ENCODE data around the gene ZNF19.
A peak's percentile ranks its signal among the peaks of the same experiment; 100 is the strongest.
"Not testable (repeated sequence)": the region's sequence is repeated elsewhere in the genome, so short reads cannot be mapped to it uniquely, and the experiment has no call there.

The ZNF19 gene

DNA sequence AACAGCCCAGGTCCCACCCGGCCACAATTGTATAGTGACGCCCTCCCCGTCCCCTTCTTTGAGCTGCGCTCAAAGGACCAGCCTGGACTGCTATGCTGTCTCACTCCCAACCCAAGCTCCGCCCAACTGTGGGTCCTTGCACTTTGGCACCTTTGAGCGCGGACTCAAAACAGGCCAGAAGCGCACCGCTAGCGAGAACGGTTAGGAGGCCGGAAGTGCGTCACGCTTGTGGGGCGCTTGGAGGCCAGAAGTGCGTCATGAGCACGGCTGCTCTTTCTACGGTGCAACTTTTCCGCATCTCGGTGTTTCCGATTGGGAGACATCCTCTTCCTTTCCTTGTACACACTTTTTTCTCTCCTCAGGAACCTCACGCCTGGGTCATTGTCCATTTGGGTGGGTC, at the start of gene ZNF19:
TSS of gene ZNF19 (minus strand) at position 203 of the 400 bp plus-strand sequence. CDS start 7,210 bp downstream, outside the sequence.
- DNase-seq (ENCODE audit: low spot score): no peak

DNA sequence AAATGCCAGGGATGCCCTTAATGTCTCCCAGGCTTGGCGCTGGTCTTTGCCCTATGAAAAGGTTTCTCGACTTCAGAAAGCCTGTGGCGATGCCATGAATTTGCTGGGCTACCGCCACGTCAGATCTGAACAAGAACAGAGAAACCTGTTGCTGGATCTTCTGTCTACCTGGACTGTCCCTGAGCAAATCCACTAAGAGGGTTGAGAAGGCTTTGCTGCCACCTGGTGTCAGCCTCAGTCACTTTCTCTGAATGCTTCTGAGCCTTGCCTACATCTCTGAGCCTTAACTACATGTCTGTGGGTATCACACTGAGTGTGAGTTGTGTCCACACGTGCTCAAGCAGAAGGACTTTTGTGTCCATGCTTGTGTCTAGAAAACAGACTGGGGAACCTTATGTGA, 48.5 kb upstream of the ZNF19 start:
- peak; percentile 21 for DNase-seq (ENCODE audit: low spot score)

DNA sequence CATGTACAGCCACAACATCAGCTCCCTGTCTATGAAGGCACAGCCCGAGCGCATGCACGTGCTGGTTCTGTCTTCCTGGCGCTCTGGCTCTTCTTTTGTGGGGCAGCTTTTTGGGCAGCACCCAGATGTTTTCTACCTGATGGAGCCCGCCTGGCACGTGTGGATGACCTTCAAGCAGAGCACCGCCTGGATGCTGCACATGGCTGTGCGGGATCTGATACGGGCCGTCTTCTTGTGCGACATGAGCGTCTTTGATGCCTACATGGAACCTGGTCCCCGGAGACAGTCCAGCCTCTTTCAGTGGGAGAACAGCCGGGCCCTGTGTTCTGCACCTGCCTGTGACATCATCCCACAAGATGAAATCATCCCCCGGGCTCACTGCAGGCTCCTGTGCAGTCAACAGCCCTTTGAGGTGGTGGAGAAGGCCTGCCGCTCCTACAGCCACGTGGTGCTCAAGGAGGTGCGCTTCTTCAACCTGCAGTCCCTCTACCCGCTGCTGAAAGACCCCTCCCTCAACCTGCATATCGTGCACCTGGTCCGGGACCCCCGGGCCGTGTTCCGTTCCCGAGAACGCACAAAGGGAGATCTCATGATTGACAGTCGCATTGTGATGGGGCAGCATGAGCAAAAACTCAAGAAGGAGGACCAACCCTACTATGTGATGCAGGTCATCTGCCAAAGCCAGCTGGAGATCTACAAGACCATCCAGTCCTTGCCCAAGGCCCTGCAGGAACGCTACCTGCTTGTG, 47.8 kb upstream of the ZNF19 start:
- no peak for DNase-seq (ENCODE audit: low spot score)

DNA sequence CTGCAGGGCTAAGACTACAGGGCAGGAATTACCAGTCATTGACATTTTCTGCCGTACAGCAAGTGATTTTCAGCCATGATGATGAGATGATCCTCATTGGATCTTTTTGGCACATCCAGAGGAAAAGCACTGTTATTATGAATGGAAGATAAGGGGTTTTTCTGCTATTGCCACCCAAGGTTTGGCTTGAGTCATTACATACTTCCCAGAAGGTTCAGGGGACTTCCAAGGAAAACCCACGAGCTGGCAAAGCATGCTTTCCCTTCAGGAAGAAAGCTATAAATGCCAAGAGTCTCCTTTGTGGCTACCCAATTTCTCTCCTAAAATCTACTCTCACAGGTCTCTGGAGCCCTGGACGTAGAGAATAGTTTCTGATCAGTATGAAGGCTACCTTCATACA, 43.2 kb upstream of the ZNF19 start:
- no peak for DNase-seq (ENCODE audit: low spot score)

DNA sequence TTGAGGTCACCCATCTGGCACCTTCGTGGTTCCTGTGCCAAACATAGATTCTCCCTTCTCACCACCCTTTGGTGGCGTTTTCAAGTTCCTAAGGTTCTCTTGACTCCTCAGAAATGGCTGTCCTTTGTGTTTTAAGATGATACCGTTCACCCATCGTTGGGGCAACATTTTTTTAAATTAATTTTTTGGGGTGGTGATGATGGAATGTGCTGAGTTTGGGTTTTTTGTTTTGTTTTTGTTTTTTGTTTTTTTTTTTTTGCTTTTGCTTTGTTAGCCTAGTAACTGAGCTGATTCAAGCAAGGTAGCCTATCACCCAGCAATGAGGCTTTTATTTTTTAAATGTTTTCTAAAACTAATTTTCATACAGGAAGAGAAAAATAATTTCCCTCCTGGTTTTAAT, 39.7 kb upstream of the ZNF19 start:
- no peak for DNase-seq (ENCODE audit: low spot score)

DNA sequence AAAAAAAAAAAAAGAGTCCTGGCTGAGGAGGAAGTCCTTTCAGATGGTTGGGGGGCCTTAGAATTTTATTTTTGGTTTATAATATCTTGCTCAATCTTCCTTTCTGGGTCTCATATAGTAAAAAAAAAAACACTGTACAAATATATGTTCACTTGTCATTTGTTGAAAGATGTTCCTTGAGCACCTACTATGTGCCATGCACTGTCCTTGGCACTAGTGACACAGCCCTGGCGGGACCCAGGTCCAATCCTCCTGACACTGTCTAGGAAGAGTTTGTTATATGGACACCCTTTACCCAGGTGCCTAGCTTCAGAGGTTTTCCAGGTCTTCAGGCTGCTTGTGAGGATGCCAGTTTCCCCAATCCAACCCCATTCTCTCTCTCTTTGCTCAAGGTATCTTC, 39.1 kb upstream of the ZNF19 start:
- DNase-seq (ENCODE audit: low spot score): no peak

DNA sequence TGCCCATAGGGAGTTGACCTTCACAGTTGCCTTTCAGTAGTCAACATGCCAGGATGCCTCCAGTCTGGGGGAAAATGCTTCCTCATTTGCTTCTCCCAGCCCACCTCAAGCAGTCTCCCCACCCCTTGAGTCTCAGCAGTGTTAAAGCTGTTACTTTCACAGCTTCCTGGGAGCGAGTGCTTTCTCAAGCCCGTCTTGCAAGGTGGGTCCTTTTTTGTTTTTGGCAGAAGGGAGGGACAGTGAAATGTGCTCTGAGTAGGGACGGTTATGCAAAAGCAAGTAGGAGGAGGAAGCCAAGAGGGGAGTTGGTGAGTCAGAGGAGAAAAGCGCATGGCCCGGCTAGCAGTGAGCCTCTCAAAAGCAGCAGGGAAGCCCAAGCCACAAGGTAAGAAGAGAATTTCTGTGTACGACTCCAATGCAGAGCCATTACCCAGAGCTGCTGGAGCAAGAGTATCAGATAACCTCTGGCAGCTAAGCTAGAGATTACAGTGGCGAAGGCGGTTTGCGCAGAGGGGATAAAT, 37.0 kb upstream of the ZNF19 start, which contains the start of gene CHST4:
TSS of gene CHST4 (plus strand) at position 316 of the 521 bp plus-strand sequence. CDS start 10,252 bp downstream, outside the sequence.
- DNase-seq (ENCODE audit: low spot score): no peak

DNA sequence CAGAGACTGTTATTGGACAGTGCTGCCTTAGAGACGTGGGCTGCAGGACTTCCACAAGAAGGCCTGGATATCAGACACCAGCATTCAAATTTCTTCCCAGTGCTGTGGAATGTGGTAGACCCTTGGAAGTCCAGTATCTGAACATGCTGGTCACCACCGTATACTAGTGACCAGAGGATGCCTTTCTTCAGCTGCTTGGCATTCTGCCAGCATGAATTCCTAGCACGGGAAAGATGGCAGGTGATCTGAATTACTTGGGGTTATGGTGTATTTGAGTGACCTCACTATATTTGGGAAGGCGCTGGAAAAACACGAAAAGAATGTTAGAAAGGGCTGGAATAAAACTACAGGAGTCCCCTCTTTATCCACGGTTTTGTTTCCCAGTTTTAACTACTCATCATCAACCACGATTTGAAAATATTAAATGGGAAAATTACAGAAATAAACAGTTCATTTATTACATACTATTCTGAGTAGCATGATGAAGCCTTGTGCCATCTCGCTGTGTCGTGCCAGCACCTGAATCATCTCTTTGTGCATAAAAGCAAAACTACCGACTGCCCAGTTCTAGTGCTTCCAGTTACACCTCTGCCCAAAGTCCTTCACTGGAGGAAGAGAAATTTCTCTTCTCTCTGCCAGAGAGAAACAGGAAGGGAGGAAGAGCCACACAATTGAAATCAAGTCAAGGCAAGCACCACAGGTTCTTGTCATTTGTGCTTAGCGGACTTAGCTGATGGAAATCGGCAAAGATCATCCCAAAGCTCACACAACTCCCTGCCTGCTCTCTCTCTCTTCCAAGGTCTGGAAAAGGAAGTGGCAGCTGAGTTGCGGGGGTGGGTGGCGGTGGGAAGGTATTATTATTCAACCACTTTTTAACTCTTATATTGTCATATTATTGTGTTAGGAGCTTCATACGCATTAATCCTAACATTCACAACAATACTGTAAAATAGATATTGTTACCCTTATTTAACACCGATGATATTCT, 35.7 kb upstream of the ZNF19 start:
- DNase-seq (ENCODE audit: low spot score): no peak

DNA sequence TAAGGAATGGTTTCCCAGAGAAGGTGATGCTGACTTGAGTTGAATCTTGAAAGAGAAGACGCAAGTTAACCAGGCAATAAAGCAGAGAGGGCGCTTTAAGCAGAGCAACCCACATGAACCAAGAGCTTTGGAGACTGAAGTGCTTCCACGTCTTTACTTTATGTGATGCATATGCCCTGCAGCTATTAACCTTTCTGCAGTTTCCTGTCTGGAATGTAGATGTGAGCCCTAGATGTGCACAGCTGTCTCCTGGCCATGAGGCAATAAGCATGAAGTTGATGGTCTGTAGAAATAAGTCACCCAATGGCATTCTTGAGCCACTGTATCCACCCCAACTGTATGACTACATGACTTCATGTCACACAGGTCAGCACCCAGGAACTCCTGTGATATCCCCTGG, 31.4 kb upstream of the ZNF19 start:
- DNase-seq (ENCODE audit: low spot score): no peak

DNA sequence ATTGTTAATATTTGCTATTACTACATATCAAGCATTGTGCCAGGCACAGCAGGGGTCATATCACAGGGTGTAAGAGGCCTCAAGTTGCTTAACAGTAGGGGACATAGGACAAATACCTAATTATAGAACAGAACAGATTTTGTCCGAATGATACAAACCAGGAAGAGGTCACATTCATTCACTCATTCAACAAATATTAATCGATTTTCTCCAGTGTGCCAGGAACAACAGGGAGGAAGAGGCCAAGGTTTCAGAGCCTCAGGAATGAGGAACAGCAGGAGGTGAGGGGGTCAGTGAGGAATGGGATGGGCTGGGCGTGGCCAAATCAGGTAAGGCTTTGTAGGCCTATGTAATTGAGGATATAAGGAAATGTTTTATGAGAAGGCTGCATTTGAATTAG, 25.9 kb upstream of the ZNF19 start:
- DNase-seq (ENCODE audit: low spot score): no peak

DNA sequence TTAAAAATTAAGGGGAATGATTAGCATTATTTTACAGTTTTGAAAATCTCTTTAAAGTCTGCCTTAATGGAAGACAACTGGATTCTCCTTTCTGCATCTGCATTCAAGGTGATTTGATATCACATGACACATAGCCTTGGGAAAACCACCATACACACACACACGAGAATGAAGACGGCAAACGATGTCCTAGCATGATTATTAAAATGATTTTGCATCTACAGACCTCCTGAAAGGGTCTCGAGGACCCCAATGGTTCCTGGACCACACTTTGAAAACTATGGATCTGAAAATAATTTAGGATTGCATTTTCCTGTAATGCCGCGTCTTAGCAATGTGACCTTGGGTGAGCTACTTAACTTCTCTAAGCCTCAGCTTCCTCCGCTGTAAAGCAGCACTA, 25.4 kb upstream of the ZNF19 start:
- no peak for DNase-seq (ENCODE audit: low spot score)

DNA sequence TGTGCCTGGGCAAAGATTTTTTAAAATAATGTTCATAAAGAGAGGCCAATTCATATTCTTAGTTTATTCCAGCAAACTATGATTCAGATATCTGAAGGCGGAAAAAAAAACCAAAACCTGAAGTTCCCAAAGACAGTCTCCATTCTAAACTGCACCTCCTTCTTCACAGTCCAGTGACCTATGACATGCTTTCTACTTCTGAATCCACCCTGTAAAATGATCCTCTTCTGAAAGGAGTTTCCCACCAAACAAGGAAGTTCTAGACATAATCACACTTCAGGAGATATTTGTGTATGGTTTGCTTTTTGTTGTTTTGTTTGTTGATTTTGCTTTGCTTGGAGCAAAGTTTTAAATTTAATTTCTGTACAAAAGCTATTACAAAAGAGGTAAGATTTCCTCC, 24.2 kb upstream of the ZNF19 start:
- DNase-seq (ENCODE audit: low spot score): no peak

DNA sequence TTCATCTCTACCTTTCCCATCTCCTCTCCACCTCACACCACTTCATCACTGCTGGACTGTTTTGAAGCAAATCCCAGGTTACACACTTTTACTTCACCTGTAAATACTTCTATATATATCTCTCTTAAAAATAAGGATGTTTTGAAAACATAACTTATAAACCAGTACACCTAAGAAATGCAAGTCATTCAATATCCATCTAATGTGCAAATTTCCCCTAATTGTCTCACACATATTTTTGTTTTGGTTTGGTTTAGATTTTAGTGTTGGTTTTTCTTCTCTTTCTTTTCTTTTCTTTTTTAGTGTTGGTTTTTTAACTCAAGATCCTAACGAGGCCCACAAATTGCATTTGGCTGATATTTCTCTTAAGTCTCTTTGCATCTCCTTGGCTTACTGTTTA, 17.9 kb upstream of the ZNF19 start:
- DNase-seq (ENCODE audit: low spot score): no peak

DNA sequence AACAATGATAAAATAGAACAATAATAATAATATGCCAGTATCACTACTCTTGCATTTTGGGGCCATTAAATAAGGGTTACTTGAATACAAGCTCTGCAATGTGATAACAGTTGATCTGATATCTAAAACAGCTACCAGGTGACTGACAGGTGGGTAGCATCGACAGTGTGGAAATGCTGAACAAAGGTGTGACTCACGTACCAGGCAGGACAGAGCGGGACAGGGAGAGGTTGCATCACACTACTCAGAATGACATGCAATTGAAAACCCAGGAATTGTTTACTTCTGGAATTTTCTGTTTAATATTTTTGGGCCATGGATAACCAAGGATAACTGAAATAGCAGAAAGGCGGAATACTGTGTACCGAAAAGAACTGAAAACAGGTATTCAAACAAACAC, 15.8 kb upstream of the ZNF19 start:
- DNase-seq (ENCODE audit: low spot score): no peak

DNA sequence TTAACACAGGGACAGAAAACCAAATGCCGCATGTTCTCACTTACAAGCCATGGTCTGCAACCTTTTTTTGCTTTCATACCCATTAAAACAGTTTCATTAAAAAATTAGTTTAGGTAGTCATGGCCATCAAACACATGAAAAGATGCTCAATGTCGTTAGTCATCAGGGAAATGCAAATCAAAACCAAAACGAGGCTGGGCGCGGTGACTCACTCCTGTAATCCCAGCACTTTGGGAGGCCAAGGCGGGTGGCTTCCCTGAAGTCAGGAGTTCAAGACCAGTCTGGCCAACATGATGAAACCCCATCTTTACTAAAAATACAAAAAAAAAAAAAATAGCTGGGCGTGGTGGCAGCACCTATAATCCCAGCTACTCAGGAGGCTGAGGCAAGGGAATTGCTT, 14.9 kb upstream of the ZNF19 start:
- DNase-seq (ENCODE audit: low spot score): not testable (repeated sequence)

DNA sequence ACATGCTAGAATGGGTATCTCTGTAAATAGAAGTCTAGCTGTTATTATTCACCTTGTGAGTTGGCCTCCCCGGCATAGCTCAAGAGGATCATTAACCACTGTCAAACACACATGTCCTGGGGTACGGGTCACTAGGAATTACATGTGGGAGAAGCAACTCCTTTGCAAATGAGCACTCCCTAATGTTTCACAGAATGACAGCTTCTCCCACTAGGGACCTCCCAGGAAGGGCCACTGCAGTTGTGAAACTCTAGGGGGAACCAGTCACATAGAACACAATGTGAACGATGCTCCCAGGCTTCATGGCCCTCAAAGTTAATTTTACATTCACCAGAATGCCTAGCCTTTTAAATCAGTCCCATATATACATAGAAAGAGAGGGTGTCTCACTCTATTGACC, 12.4 kb upstream of the ZNF19 start:
- no peak for DNase-seq (ENCODE audit: low spot score)

DNA sequence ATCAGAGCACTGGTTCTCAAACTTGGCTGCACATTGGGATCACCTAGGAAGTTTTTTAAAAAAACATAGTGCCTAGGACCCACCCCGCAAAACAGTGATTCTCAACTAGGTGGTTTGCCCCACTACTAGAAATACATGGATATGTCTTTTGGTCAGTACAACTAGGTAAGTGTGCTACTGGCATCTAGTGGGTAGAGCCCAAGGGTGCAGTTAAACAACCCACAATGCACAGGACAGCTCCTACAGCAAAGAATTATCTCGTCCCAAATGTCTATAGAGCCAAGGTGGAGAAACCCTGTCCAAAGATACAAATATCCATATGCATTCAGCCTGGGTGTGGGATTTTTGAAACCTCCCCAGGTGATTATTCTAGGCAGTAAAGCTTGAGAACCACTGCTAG, 11.8 kb upstream of the ZNF19 start:
- DNase-seq (ENCODE audit: low spot score): no peak

DNA sequence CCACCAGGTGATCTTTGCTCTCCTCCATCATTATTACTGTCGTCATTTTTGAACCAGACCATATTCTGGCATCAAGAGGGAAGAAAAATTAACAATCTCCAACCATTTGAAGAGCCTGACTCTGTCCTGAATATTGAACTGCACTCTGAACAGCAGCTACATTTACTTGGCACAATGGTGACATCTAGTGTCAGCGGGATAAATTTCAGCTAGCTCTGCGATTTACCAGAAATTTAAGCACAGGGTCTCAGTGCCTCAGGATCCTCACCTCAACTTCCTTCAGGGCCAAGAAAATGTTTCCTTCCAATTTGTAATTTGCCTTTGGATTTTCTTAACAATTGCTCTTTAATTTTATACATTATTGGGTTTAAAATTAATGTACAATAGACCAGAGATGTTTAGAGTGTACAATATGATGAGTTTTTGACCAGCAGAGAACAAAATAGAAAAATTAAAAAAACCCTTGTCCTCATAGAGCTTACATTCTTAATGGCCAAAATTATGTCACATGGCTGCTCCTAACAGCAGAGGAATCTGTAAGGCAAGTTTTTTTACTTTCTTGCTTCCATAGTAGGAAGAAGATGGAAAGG, 10.7 kb upstream of the ZNF19 start:
- peak; percentile 31 for DNase-seq (ENCODE audit: low spot score)

DNA sequence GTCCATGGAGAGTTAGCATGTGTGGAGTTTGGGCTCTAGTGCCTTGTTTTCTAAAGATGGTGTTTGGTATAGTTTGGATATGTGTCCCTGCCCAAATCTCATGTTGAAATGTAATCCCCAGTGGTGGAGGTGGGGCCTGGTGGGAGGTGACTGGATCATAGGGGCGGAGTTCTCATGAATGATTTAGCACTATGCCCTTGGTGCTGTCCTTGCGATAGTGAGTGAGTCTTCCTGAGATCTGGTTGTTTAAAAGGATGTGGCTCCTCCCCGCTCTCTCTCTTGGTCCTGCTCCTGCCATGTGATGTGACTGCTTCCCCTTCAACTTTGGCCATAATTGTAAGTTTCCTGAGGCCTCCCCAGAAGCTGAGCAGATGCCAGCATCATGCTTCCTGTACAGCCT, 8.9 kb upstream of the ZNF19 start:
- DNase-seq (ENCODE audit: low spot score): no peak

DNA sequence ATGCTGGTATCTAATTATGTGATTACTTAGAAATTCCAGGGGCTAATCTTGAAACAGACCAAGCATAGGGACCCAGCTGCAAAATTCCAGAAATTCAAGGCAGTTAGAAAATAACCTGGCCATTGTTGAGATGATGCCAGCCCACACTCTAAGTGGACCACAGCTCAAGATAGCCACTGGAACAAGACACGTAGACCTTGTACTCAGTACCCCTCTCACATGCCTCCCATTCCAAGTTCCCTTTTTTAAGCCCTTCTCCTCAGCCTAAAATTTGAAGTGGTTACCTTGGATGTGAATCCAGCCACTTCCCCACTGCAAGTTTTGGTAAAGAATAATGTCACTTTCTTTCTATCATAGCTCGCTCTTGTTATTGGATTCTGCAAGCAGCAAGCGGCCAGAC, 4.1 kb upstream of the ZNF19 start:
- no peak for DNase-seq (ENCODE audit: low spot score)

DNA sequence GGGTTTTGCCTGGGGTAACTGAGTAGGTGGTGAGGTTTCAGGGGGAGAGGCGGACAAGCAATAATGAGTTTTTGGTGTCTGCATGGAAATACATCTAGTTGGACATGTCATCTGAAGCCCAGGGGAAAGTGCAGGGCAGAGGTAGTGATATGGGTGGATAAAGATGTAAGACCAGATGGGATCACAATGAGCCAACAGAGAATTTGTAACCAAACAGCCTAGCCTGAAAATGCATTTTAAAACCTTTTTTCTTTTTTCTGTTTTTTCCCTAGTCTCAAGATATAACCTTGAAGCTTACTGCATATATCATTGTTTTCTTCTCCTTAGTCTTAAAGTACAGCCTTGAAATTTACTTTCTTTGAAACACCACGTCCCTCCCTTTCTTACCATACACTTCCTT, 3.7 kb upstream of the ZNF19 start:
- no peak for DNase-seq (ENCODE audit: low spot score)

DNA sequence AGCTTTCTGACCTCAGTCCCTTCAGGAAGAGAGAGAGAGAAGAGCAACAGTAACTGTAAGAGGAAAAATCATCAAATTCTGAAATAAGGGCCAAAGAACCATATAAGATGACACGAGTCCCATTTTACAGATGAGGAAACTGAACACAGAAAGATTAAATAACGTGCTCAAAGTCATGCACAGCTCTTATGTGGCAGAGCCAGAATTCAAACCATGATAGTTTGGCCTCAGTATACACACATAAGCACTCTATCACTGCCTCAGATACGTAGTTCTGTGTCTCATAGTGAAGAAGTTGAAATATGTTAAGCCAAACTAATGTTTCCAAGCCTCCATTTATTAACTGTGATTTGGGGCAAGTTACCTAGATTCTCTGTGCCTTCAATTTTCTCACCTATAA, 1.9 kb upstream of the ZNF19 start:
- DNase-seq (ENCODE audit: low spot score): no peak

DNA sequence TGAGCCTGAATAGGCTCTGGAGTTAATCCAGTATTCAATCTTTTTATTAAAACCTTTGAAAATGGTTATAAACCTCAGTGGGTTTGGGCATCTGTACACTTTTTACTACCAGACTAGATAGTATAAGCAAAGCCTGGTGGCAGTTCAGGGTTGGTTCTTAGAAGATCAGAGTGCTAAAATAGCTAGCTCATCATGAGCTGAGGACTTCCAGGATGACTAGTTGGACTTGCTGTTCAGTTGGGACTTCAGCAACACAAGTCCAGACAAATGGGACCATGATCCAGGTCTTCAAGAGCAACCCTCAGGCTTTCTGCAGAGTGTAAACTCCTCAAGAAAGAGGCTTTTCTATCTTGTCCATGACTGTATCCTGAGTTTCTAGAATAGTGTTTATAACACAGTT, 1.2 kb upstream of the ZNF19 start:
- no peak for DNase-seq (ENCODE audit: low spot score)

All from kidney capillary endothelial cell (primary cell).